Fibroblast of the aortic adventitia (primary cell): ENCODE results near the gene CARD9. TPM values are rescaled to one million over a fixed set of nuclear protein-coding genes. Genes with fewer than 3 reads are reported as not detected.

Experiments
- DNase-seq: peaks from one replicate; pipeline ENCODE4 v3.0.0-alpha.2; 2010; ENCODE audit warnings: low read depth
- H3K4me3 ChIP-seq: 2 replicates; pipeline ENCODE4 v1.5.1; 2011; ENCODE audit warnings: low read depth, mild to moderate bottlenecking, control low read depth, low read length, moderate library complexity
- CTCF ChIP-seq: IDR thresholded peaks from 2 replicates; pipeline ENCODE4 v1.5.1; 2011; ENCODE audit warnings: mild to moderate bottlenecking, low read length, control low read depth, inconsistent platforms; ENCODE audit not compliant: insufficient read depth
- total RNA-seq: library from RNA; depleted of rRNA; stranded (reverse); fragments of >200 nt; gene quantifications from 2 replicates; pipeline ENCODE4 v1.2.3, GENCODE V29; 2012; ENCODE audit warnings: low replicate concordance

Gene CARD9
- total RNA-seq, 1 donor = 1.4 TPM

- no peak overlapping the region for H3K4me3 ChIP-seq
- no peak for TF ChIP-seq CTCF
- DNase-seq = no peak
These were observed 21.5 kb upstream of the CARD9 start for GRCh38 chr9:136395020-136395340.

GRCh38 chr9:136394312-136395019 lies 21.0 kb upstream of the CARD9 start:
- H3K4me3 ChIP-seq = no peak overlapping the region
- peak; percentile 24 for TF ChIP-seq CTCF
- DNase-seq = peak; percentile 86

- TF ChIP-seq CTCF = no peak
- DNase-seq = no peak
- no peak overlapping the region for H3K4me3 ChIP-seq
These were observed 20.1 kb upstream of the CARD9 start for GRCh38 chr9:136393531-136393930.

- TF ChIP-seq CTCF = no peak
- peak; percentile 64 for DNase-seq
- no peak overlapping the region for H3K4me3 ChIP-seq
These were observed 19.3 kb upstream of the CARD9 start for GRCh38 chr9:136392538-136393449.

- no peak for TF ChIP-seq CTCF
- H3K4me3 ChIP-seq = no peak overlapping the region
- DNase-seq = no peak
These were observed 18.5 kb upstream of the CARD9 start for GRCh38 chr9:136391737-136392537.

- no peak for DNase-seq
- no peak for TF ChIP-seq CTCF
- H3K4me3 ChIP-seq = no peak overlapping the region
These were observed 15.9 kb upstream of the CARD9 start for GRCh38 chr9:136389396-136389795.
